Transverse colon (tissue), 4 donors: ENCODE measurements around the gene CFAP97D2. TPM values are rescaled to one million over a fixed set of nuclear protein-coding genes. Genes with fewer than 3 reads are reported as not detected.

Experiments used
- DNase-seq: peaks from one replicate; pipeline ENCODE4 v3.0.0-alpha.2; 2019
- H3K27ac ChIP-seq, 4 donors: fragments of 200-600 bp; sonication (generic); 2 replicates each; pipeline ENCODE4 v1.5.1; 2016 to 2018; ENCODE audit warnings: inconsistent platforms in 4 of 4
- H3K27me3 ChIP-seq: fragments of 200-600 bp; sonication (generic); 2 replicates; pipeline ENCODE4 v1.5.1; 2017; ENCODE audit warnings: inconsistent platforms
- H3K36me3 ChIP-seq, 4 donors: fragments of 200-600 bp; sonication (generic); 2 replicates each; pipeline ENCODE4 v1.5.1; 2017 to 2019; ENCODE audit warnings: inconsistent platforms in 4 of 4
- H3K4me1 ChIP-seq, 4 donors: fragments of 200-600 bp; sonication (generic); 2 replicates each; pipeline ENCODE4 v1.5.1; 2017 to 2020; ENCODE audit warnings: inconsistent platforms in 4 of 4
- H3K4me3 ChIP-seq, 4 donors: fragments of 200-600 bp; sonication (generic); 1 replicate in 1 of 4; 2 replicates in 3 of 4; pipeline versions ENCODE4 v1.5.1 to v1.6.1; 2017 to 2019; ENCODE audit warnings: inconsistent platforms in 4 of 4
- H3K9me3 ChIP-seq, 2 donors: fragments of 200-600 bp; sonication (generic); 2 replicates each; pipeline ENCODE4 v1.5.1; 2017 to 2019; ENCODE audit warnings: inconsistent platforms in 2 of 2
- CTCF ChIP-seq, 5 experiments: fragments of 200-600 bp in 3 of 5; fragments of 450-650 bp in 2 of 5; sonication (generic) in 3 of 5; IDR thresholded peaks; 1 replicate in 2 of 5; 2 replicates in 3 of 5; pipeline ENCODE4 v1.5.1; 2016 to 2017; ENCODE audit warnings: antibody characterized with exemption in 5 of 5, inconsistent platforms in 3 of 5, mild to moderate bottlenecking in 2 of 5, moderate library complexity in 1 of 5
- EP300 ChIP-seq: sonication (generic); formaldehyde crosslinking; IDR thresholded peaks from one replicate; pipeline ENCODE4 v1.6.1; 2017; ENCODE audit warnings: antibody characterized with exemption, low read depth
- POLR2A ChIP-seq: fragments of 450-650 bp; IDR thresholded peaks from one replicate; pipeline ENCODE4 v1.6.1; 2016; ENCODE audit warnings: antibody characterized with exemption, mild to moderate bottlenecking, moderate library complexity
- POLR2AphosphoS5 ChIP-seq, 3 donors: sonication (generic); formaldehyde crosslinking; IDR thresholded peaks; one replicate each; pipeline ENCODE4 v1.6.1; 2016; ENCODE audit warnings: antibody characterized with exemption in 3 of 3
- WGBS, 2 donors: methylation state at CpG; one replicate each; pipeline ENCODE4 v1.1.5; 2018; ENCODE audit warnings: low coverage in 1 of 2; 5-methylcytosine and 5-hydroxymethylcytosine counted together
- in situ Hi-C, 4 donors: fragments of 200-750 bp; cut with MboI; loops; one replicate each; pipeline versions ENCODE4 v1.15.0 to v1.15.1; 2017; ENCODE audit warnings: low sequenced_read_pairs in 3 of 4, low pct_ligation_motif_present in 1 of 4, low pct_unique_long_range_greater_than_20kb in 1 of 4
- intact Hi-C: fragments of 100-400 bp; cut with DNase I; formaldehyde crosslinking; loops from one replicate; pipeline ENCODE4 v1.15.1; 2023; ENCODE audit warnings: low total_unique reads
- total RNA-seq, 4 donors: library from RNA; depleted of rRNA; stranded (reverse); fragments of >200 nt; gene quantifications; one replicate each; pipeline ENCODE4 v1.1.0, GENCODE V29; 2016

The CFAP97D2 gene
- total RNA-seq, 4 donors from 2014 or later, result not detected

- Histone ChIP-seq H3K27ac (peak overlapping the region in 3 of 4 donors; percentile 25 to 55 (median 46)), H3K4me1 (peaks cover 7 to 27% (median 24%) of the 10 kb centered on the region in 4 donors), H3K4me3 (no peak overlapping the region), H3K9me3 (no peaks in the 10 kb centered on the region), H3K27me3 (no peaks in the 10 kb centered on the region), H3K36me3 (no peaks in the 10 kb centered on the region)
- no peak for DNase-seq
- no peak for TF ChIP-seq EP300
- no peak for TF ChIP-seq POLR2AphosphoS5 (IDR thresholded peaks at IDR 0.05)
- no peak for TF ChIP-seq POLR2A
- no peak for TF ChIP-seq CTCF (IDR thresholded peaks at IDR 0.05)
- intact Hi-C loops (no loop called here), in situ Hi-C loops (no loop called here)
- 46 to 60% methylated on average over 6 to 21 of the region's 21 CpGs for WGBS, 2 donors
These were observed 44.7 kb upstream of the CFAP97D2 start for GRCh38 chr13:114134111-114134943.

- in situ Hi-C loops (no loop called here), intact Hi-C loops (no loop called here)
- no peaks in the 10 kb centered on the region for H3K27me3 ChIP-seq
- WGBS, 2 donors, result 55 to 63% methylated on average over 5 to 12 of the region's 12 CpGs
- DNase-seq, result no peak
- H3K36me3 ChIP-seq, result no peaks in the 10 kb centered on the region
- TF ChIP-seq POLR2A (no peak), CTCF (IDR thresholded peaks at IDR 0.05) (no peak), EP300 (no peak), POLR2AphosphoS5 (IDR thresholded peaks at IDR 0.05) (no peak)
- no peak overlapping the region for H3K4me3 ChIP-seq
- H3K4me1 ChIP-seq, result peaks cover 3 to 21% (median 18%) of the 10 kb centered on the region in 4 donors
- H3K9me3 ChIP-seq, result no peaks in the 10 kb centered on the region
- H3K27ac ChIP-seq, result no peak overlapping the region
These were observed 44.0 kb upstream of the CFAP97D2 start for GRCh38 chr13:114134944-114135610.

- WGBS, 2 donors, result 89 to 100% methylated on average over 2 to 15 of the region's 15 CpGs
- DNase-seq, result no peak
- Histone ChIP-seq H3K4me3 (no peak overlapping the region), H3K27me3 (no peaks in the 10 kb centered on the region), H3K9me3 (no peaks in the 10 kb centered on the region), H3K4me1 (peaks cover 0 to 20% (median 13%) of the 10 kb centered on the region in 4 donors), H3K36me3 (no peaks in the 10 kb centered on the region), H3K27ac (no peak overlapping the region)
- intact Hi-C loops, result no loop called here
- in situ Hi-C loops, result no loop called here
- TF ChIP-seq CTCF (IDR thresholded peaks at IDR 0.05) (no peak), POLR2AphosphoS5 (IDR thresholded peaks at IDR 0.05) (no peak), POLR2A (no peak), EP300 (no peak)
These were observed 43.3 kb upstream of the CFAP97D2 start for GRCh38 chr13:114135731-114136171.

GRCh38 chr13:114136576-114136975 is 42.5 kb upstream of the CFAP97D2 start:
- WGBS, 2 donors, result 91 to 100% methylated on average over 2 to 7 of the region's 7 CpGs

More at GRCh38 chr13:114136576-114136975, 42.5 kb upstream of the CFAP97D2 start:
- intact Hi-C loops, result no loop called here
- H3K27me3 ChIP-seq, result no peaks in the 10 kb centered on the region
- TF ChIP-seq EP300 (no peak), POLR2A (no peak), CTCF (IDR thresholded peaks at IDR 0.05) (no peak), POLR2AphosphoS5 (IDR thresholded peaks at IDR 0.05) (no peak)
- no peaks in the 10 kb centered on the region for H3K9me3 ChIP-seq
- H3K4me1 ChIP-seq, result peaks cover 0 to 13% (median 5%) of the 10 kb centered on the region in 4 donors
- H3K27ac ChIP-seq, result no peak overlapping the region
- no peak overlapping the region for H3K4me3 ChIP-seq
- no peaks in the 10 kb centered on the region for H3K36me3 ChIP-seq
- no peak for DNase-seq
- in situ Hi-C loops, result no loop called here
